ENCODE results near the gene LIMCH1. TPM values are rescaled to one million over a fixed set of nuclear protein-coding genes. Genes with fewer than 3 reads are reported as not detected.

LIMCH1 gene
- total RNA-seq, 1 experiment from 2014 or later = 10.4 TPM

DNA sequence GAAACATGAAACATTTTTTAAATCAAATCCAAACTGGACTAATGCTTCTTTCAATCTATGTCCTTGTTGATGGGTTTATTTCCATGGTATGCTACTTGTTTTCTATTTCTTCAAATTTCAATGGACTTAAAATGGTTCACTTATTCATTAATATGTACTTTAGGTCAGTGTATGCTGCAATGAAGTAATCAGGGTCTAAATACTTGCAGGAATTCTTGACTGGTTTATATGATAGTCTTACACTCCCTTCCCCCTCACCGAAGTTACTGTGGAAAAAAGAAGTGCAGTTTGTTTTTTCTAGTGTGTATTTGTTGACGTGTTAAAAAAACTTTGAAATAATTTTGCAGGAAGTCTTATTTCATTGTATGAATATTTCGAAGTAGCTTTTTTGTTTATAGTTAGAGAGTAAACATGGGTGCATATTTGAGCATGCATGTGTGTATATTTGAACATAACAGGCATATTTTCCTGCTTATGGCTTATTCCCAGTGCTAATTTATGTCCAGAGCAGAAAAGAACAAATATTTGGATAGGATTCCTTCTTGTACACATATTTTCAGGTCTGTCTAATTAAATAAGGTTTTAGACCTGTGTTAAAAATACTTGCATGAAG lies 65.0 kb downstream of the LIMCH1 start:
- no TSS peak for BruUV-seq (replicated peaks)
- H3K4me2 ChIP-seq (ENCODE audit: low read length) = no peak overlapping the region
- no peaks in the 10 kb centered on the region for H3K9me3 ChIP-seq (ENCODE audit: control insufficient read depth in 1 of 2, insufficient read depth in 1 of 2, low read depth in 1 of 2, low read length in 2 of 2)
- RAD21 ChIA-PET (ENCODE audit: low non-redundant PET in 1 of 2, low total read pairs in 2 of 2, uncharacterized antibody in 2 of 2, unreplicated experiment in 2 of 2) = no interaction called here
- no peak overlapping the region for H3K4me3 ChIP-seq (replicated peaks in 1 of 2; ENCODE audit: low read depth in 1 of 2, low read length in 2 of 2)
- POLR2A ChIA-PET = no interaction called here
- H3K9me2 ChIP-seq (ENCODE audit: insufficient read depth) = no peaks in the 10 kb centered on the region
- intact Hi-C loops (cut with micrococcal nuclease) = no loop called here
- ATAC-seq = no peak
- H3K9ac ChIP-seq (ENCODE audit: low read length) = no peak overlapping the region
- H3K79me2 ChIP-seq (ENCODE audit: insufficient read depth, low read length) = no peaks in the 10 kb centered on the region
- DNase-seq (ENCODE audit: low read depth, low spot score) = no peak
- no peaks in the 10 kb centered on the region for H4K20me1 ChIP-seq (ENCODE audit: insufficient read depth)
- H3K36me3 ChIP-seq (ENCODE audit: control insufficient read depth in 1 of 2, insufficient read depth in 2 of 2, low read length in 2 of 2) = no peaks in the 10 kb centered on the region
- CTCF ChIA-PET = no interaction called here
- H2AFZ ChIP-seq (ENCODE audit: low read depth, low read length, poor library complexity, severe bottlenecking) = no peak overlapping the region
- TF ChIP-seq EZH2phosphoT487 (IDR thresholded peaks at IDR 0.05; ENCODE audit: borderline replicate concordance) (no peak), EGR1 (IDR thresholded peaks at IDR 0.05; ENCODE audit: low read depth) (no peak), SP1 (IDR thresholded peaks at IDR 0.05; ENCODE audit: low read depth) (no peak), SIN3A (IDR thresholded peaks at IDR 0.05; ENCODE audit: low read depth) (no peak)
- TF ChIP-seq, protein P1, sequence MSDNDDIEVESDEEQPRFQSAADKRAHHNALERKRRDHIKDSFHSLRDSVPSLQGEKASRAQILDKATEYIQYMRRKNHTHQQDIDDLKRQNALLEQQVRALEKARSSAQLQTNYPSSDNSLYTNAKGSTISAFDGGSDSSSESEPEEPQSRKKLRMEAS (IDR thresholded peaks at IDR 0.05) = no peak
- H3K4me1 ChIP-seq (ENCODE audit: control insufficient read depth in 1 of 2, insufficient read depth in 2 of 2, low read length in 2 of 2) = peaks cover 9 to 10% of the 10 kb centered on the region in 2 experiments; a peak in 3 of 4 replicates
- no peaks in the 10 kb centered on the region for H3K27me3 ChIP-seq (ENCODE audit: insufficient read depth, low read length)
- H3K27ac ChIP-seq (ENCODE audit: low read depth, low read length) = no peak overlapping the region

DNA sequence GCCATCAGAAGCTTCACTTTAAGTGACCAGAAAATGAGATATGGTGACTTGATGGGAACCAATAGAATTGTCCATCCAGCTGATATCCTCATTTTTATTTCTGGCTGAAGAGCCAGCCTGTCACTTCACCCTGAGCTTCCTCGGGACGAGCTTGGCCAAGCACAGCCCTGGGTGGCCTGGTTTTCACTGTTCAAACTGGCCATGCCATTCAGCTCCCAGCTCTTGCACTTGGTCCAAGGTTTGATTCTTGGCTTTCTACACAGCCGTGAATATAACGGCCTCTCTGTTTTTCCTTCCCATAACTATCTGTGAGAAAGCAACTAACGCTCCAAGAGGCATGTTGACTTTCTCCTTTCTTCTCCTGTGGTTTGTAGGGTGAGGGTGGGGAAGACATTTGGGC lies 71.9 kb downstream of the LIMCH1 start:
- no peak for TF ChIP-seq YY1 (IDR thresholded peaks at IDR 0.05; ENCODE audit: extremely low read depth, insufficient replicate concordance, low read depth, low read length)
- no peak for TF ChIP-seq ZFX (IDR thresholded peaks at IDR 0.05)
- TF ChIP-seq, protein P2, sequence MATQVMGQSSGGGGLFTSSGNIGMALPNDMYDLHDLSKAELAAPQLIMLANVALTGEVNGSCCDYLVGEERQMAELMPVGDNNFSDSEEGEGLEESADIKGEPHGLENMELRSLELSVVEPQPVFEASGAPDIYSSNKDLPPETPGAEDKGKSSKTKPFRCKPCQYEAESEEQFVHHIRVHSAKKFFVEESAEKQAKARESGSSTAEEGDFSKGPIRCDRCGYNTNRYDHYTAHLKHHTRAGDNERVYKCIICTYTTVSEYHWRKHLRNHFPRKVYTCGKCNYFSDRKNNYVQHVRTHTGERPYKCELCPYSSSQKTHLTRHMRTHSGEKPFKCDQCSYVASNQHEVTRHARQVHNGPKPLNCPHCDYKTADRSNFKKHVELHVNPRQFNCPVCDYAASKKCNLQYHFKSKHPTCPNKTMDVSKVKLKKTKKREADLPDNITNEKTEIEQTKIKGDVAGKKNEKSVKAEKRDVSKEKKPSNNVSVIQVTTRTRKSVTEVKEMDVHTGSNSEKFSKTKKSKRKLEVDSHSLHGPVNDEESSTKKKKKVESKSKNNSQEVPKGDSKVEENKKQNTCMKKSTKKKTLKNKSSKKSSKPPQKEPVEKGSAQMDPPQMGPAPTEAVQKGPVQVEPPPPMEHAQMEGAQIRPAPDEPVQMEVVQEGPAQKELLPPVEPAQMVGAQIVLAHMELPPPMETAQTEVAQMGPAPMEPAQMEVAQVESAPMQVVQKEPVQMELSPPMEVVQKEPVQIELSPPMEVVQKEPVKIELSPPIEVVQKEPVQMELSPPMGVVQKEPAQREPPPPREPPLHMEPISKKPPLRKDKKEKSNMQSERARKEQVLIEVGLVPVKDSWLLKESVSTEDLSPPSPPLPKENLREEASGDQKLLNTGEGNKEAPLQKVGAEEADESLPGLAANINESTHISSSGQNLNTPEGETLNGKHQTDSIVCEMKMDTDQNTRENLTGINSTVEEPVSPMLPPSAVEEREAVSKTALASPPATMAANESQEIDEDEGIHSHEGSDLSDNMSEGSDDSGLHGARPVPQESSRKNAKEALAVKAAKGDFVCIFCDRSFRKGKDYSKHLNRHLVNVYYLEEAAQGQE (IDR thresholded peaks at IDR 0.05; ENCODE audit: low read depth) = no peak
- H3K79me2 ChIP-seq (ENCODE audit: insufficient read depth, low read length) = no peaks in the 10 kb centered on the region
- H3K9ac ChIP-seq (ENCODE audit: low read length) = no peak overlapping the region
- RAD21 ChIA-PET (ENCODE audit: low non-redundant PET in 1 of 2, low total read pairs in 2 of 2, uncharacterized antibody in 2 of 2, unreplicated experiment in 2 of 2) = interaction anchor here in 1 of 2 experiments (0.6 kb wide), 1 partner anchor 703 kb away, joined by 3 read pairs; no protein-coding TSS in a partner anchor
- H3K4me2 ChIP-seq (ENCODE audit: low read length) = no peak overlapping the region
- intact Hi-C loops (cut with micrococcal nuclease) = no loop called here
- H3K9me2 ChIP-seq (ENCODE audit: insufficient read depth) = no peaks in the 10 kb centered on the region
- no peak overlapping the region for H3K27ac ChIP-seq (ENCODE audit: low read depth, low read length)
- CTCF ChIA-PET = no interaction called here
- POLR2A ChIA-PET = interaction anchor here (0.6 kb wide), 1 partner anchor 8 kb away, joined by 4 read pairs; no protein-coding TSS in a partner anchor
- ATAC-seq = no peak
- no peaks in the 10 kb centered on the region for H4K20me1 ChIP-seq (ENCODE audit: insufficient read depth)
- H3K27me3 ChIP-seq (ENCODE audit: insufficient read depth, low read length) = no peaks in the 10 kb centered on the region
- no peak overlapping the region for H3K4me3 ChIP-seq (replicated peaks in 1 of 2; ENCODE audit: low read depth in 1 of 2, low read length in 2 of 2)
- BruUV-seq (replicated peaks) = no TSS peak
- no peaks in the 10 kb centered on the region for H3K36me3 ChIP-seq (ENCODE audit: control insufficient read depth in 1 of 2, insufficient read depth in 2 of 2, low read length in 2 of 2)
- no peak overlapping the region for H2AFZ ChIP-seq (ENCODE audit: low read depth, low read length, poor library complexity, severe bottlenecking)
- no peak for DNase-seq (ENCODE audit: low read depth, low spot score)
- H3K9me3 ChIP-seq (ENCODE audit: control insufficient read depth in 1 of 2, insufficient read depth in 1 of 2, low read depth in 1 of 2, low read length in 2 of 2) = no peaks in the 10 kb centered on the region
- H3K4me1 ChIP-seq (ENCODE audit: control insufficient read depth in 1 of 2, insufficient read depth in 2 of 2, low read length in 2 of 2) = peaks cover 11% of the 10 kb centered on the region in 2 experiments; a peak in 2 of 4 replicates
